Upper lobe of right lung (tissue), 1 donor: Measurements from ENCODE around the gene ACSS1. TPM values are rescaled to one million over a fixed set of nuclear protein-coding genes. Genes with fewer than 3 reads are reported as not detected.

Source experiments
- ATAC-seq: fragments of 200-7000 bp; cut with Tn5 transposase; one replicate; pipeline ENCODE4 v1.9.1; 2020; ENCODE audit warnings: mild to moderate bottlenecking, moderate library complexity
- DNase-seq: peaks from one replicate; pipeline ENCODE4 v3.0.0-alpha.2; 2020
- H3K27ac ChIP-seq: fragments of 200-600 bp; one replicate; pipeline ENCODE4 v1.8.0; 2022
- H3K27me3 ChIP-seq: fragments of 200-600 bp; one replicate; pipeline ENCODE4 v1.8.0; 2022; ENCODE audit warnings: mild to moderate bottlenecking
- H3K36me3 ChIP-seq: fragments of 200-600 bp; one replicate; pipeline ENCODE4 v1.8.0; 2022
- H3K4me1 ChIP-seq: fragments of 200-600 bp; one replicate; pipeline ENCODE4 v1.8.0; 2022
- H3K4me3 ChIP-seq: fragments of 200-600 bp; one replicate; pipeline ENCODE4 v1.8.0; 2022; ENCODE audit warnings: mild to moderate bottlenecking
- H3K9me3 ChIP-seq: fragments of 200-600 bp; one replicate; pipeline ENCODE4 v1.8.0; 2022
- intact Hi-C: fragments of 100-400 bp; cut with DNase I; formaldehyde crosslinking; loops from one replicate; pipeline ENCODE4 v1.11.0; 2022
- long read RNA-seq: library from polyadenylated mRNA; unstranded; transcript quantifications from one replicate; pipeline ENCODE4 v2.0.0, GENCODE V29; 2021
- total RNA-seq: library from RNA; stranded (reverse); fragmentation: NEBNext Ultra II Directional; extraction: Animal tissue kit (Norgen Biotek cat#: 25700); gene quantifications from one replicate; pipeline ENCODE4 v1.2.1, GENCODE V29; 2021
- TF ChIP-seq, protein P1 (sequence below): fragments of 200-600 bp; IDR thresholded peaks from one replicate; pipeline ENCODE4 v1.8.0; 2022; ENCODE audit warnings: antibody characterized with exemption
- donor health status: DM: no; HTN: yes; CAD: no; lungs with severe emphysema.

Gene ACSS1
- 37.2 TPM for total RNA-seq
- long read RNA-seq, full-length matches to known transcripts: 87 of 136 reads
- long read RNA-seq, partial matches to known transcripts: 21 of 136 reads
- long read RNA-seq, other reads (novel, unspliced or antisense): 28 of 136 reads

DNA sequence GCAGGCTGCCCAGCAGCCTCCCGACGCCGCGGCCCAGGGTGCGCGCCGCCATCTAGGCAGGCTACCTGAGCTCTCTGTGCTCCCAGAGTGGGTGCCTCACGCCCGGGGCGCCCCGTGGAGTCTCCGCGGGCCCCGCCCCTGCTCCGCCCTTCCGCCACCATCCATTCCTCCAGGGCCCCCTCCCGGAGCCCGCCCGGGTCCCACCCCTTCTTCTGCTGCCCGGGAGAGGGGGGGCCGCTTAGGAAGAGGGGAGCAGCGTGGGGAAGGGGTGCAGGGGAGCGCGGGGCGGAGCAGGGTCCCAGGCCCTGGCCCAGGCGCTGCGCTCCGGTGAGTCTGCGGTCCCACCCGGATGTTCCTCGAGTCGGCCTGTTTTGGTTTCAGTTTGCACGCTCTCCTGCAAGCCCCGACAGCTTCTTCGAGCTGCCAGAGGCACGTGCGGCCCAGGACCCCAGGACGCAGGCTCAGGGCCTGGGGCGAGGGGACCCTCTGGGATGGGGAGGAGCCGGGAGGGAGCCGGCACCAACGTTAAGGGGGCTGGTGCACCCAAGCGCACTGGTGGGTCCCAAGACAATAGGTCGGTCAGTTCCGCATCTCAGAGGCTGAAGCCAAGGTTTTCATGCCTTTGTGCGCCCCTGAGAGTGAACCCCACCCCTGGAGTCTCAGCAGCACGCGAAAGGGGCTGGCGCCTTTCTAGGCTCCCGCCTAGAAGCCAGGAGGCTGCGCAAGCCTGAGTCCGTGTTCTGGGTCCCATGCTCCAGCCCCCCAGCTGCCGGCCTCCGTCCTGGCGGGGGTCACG is at the start of gene ACSS1:
ACSS1 (minus strand) TSS at position 89 of the 796 bp plus-strand sequence; CDS start at position 52, 37 bp downstream.
- intact Hi-C loops: no loop called here
- H3K4me3 ChIP-seq: peak within 1 kb of the TSS; percentile 75
- peaks cover 44% of the 10 kb centered on the region for H3K4me1 ChIP-seq
- H3K9me3 ChIP-seq: no peaks in the 10 kb centered on the region
- no peaks in the 10 kb centered on the region for H3K27me3 ChIP-seq
- no peaks in the 10 kb centered on the region for H3K36me3 ChIP-seq
- DNase-seq (peak; percentile 89), ATAC-seq (peak; percentile 80)
- TF ChIP-seq, protein P1, sequence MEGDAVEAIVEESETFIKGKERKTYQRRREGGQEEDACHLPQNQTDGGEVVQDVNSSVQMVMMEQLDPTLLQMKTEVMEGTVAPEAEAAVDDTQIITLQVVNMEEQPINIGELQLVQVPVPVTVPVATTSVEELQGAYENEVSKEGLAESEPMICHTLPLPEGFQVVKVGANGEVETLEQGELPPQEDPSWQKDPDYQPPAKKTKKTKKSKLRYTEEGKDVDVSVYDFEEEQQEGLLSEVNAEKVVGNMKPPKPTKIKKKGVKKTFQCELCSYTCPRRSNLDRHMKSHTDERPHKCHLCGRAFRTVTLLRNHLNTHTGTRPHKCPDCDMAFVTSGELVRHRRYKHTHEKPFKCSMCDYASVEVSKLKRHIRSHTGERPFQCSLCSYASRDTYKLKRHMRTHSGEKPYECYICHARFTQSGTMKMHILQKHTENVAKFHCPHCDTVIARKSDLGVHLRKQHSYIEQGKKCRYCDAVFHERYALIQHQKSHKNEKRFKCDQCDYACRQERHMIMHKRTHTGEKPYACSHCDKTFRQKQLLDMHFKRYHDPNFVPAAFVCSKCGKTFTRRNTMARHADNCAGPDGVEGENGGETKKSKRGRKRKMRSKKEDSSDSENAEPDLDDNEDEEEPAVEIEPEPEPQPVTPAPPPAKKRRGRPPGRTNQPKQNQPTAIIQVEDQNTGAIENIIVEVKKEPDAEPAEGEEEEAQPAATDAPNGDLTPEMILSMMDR: no peak
- peak within 1 kb of the TSS; percentile 95 for H3K27ac ChIP-seq

DNA sequence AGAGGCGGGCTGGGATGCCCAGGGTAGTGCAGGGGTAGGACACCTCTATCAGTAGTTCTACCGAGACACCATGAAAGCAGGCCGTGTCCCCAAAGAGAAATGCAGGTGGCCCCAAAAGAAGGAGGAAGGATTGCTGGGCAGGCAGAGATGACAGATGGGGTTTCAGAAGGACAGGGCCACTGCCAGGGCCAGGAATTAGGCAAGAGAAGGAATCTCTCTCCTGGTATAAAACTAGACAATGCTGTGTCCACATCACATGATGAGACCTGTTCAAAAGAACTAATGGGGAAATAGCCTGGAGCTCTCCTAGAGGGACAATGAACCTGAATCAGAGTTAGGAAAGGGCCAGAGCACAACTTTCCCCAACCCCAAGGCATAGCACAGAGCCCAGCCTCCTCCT is 45.6 kb upstream of the ACSS1 start:
- Histone ChIP-seq H3K36me3 (no peaks in the 10 kb centered on the region), H3K4me3 (no peak overlapping the region), H3K4me1 (no peaks in the 10 kb centered on the region), H3K27ac (no peak overlapping the region), H3K27me3 (peaks cover 12% of the 10 kb centered on the region), H3K9me3 (no peaks in the 10 kb centered on the region)
- TF ChIP-seq, protein P1: no peak
- intact Hi-C loops: no loop called here
- no peak for ATAC-seq
- DNase-seq: no peak

DNA sequence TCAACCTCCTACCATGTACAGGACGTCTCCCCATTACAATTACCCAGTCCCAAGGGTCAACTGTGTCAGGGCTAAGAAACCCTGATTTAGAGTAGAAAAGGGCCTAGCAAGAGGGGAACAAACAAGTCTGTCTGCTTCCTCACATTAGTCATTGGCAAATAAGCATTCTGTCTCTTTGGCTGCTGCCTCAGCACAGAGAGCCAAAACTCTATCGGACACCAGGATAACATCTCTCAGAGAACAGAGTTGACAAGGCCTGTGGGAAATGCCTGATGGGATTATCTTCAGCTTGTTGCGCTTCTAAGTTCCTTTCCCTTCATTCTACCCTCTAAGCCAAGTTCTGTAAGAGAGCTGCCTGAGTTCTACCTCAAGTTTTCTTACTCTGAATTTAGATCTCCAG is 43.0 kb upstream of the ACSS1 start:
- H3K27me3 ChIP-seq: peaks cover 12% of the 10 kb centered on the region
- intact Hi-C loops: no loop called here
- H3K27ac ChIP-seq: no peak overlapping the region
- TF ChIP-seq, protein P1: no peak
- ATAC-seq: no peak
- no peaks in the 10 kb centered on the region for H3K9me3 ChIP-seq
- H3K4me3 ChIP-seq: no peak overlapping the region
- no peaks in the 10 kb centered on the region for H3K4me1 ChIP-seq
- H3K36me3 ChIP-seq: no peaks in the 10 kb centered on the region
- DNase-seq: no peak

DNA sequence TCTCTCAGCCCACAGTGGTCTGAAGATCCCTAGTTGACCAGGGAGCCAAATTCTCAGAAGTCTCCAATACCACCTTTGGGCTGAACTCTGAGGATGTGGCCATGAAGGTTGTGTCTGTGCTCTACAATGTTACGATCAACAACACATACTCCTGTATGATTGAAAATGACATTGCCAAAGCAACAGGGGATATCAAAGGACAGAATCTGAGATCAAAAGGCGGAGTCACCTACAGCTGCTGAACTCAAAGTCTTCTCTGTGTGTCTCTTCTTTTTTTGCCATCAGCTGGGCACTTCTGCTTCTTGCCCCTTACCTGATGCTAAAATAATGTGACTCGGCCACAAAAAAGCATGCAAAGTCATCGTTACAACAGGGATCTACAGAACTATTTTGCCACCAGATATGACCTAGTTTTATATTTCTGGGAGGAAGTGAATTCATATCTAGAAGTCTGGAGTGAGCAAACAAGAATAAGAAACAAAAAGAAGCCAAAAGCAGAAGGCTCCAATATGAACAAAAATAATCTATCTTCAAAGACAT is 41.7 kb upstream of the ACSS1 start:
- Histone ChIP-seq H3K27me3 (peaks cover 4% of the 10 kb centered on the region), H3K9me3 (no peaks in the 10 kb centered on the region), H3K36me3 (no peaks in the 10 kb centered on the region), H3K4me1 (no peaks in the 10 kb centered on the region), H3K4me3 (no peak overlapping the region), H3K27ac (no peak overlapping the region)
- ATAC-seq: no peak
- intact Hi-C loops: no loop called here
- TF ChIP-seq, protein P1: no peak
- no peak for DNase-seq

DNA sequence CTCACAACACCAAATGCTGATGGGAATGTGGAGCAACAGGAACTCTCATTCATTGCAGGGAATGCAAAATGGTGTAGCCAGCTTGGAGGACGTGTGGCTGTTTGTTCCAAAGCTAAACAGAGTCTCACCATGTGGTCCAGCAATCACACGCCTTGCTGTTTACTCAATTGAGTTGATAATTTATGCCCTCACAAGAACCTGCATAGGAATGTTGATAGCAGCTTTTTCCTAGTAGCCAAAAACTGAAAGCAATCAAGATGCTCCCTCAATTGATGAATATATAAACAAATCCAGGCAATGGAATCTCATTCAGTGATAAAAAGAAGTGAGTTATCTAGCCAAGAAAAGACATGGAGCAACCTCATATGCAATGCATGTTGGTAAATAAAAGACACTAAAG is 39.6 kb upstream of the ACSS1 start:
- H3K36me3 ChIP-seq: no peaks in the 10 kb centered on the region
- H3K4me3 ChIP-seq: no peak overlapping the region
- TF ChIP-seq, protein P1: no peak
- no peaks in the 10 kb centered on the region for H3K4me1 ChIP-seq
- no peaks in the 10 kb centered on the region for H3K9me3 ChIP-seq
- no peak overlapping the region for H3K27ac ChIP-seq
- H3K27me3 ChIP-seq: peaks cover under 1% of the 10 kb centered on the region
- intact Hi-C loops: no loop called here
- ATAC-seq: no peak
- DNase-seq: no peak
